Liver (tissue), 3 donors: Measurements from ENCODE around the gene KIR3DL3.
"Not testable (repeated sequence)": the region's sequence is repeated elsewhere in the genome, so short reads cannot be mapped to it uniquely, and the experiment has no call there.

Source experiments
- GABPA ChIP-seq, 2 donors: IDR thresholded peaks in 1 of 2; conservative IDR thresholded peaks in 1 of 2; 2 replicates each; pipeline ENCODE4 v1.6.1; 2016; ENCODE audit warnings: antibody characterized with exemption in 2 of 2, mild to moderate bottlenecking in 1 of 2, moderate library complexity in 1 of 2
- TF ChIP-seq, protein P1 (sequence below): fragments of 150-350 bp; IDR thresholded peaks from 2 replicates; pipeline ENCODE4 v1.5.1; 2017; ENCODE audit warnings: improper control_type of control experiment, low read depth, low read length; ENCODE audit not compliant: missing input control
- TF ChIP-seq, protein P2 (sequence below): IDR thresholded peaks from 2 replicates; pipeline ENCODE4 v1.6.1; 2016; ENCODE audit warnings: antibody characterized with exemption
- donor health status: healthy.
- donor health status: healthy.

DNA sequence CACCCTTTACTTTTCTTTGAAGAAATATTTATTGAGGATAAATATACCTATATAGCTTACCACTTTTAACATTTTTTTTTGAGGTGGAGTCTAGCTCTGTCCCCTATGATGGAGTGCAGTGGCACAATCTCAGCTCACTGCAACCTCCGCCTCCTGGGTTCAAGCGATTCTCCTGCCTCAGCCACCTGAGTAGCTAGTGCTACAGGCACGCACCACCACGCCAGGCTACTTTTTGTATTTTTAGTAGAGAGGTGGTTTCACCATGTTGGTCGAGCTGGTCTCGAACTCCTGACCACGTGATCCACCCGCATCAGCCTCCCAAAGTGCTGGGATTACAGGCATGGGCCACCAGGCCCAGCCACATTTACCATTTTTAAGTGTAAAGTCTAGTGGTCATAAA is 51.6 kb downstream of the KIR3DL3 start:
- not testable (repeated sequence) for TF ChIP-seq GABPA (IDR thresholded peaks at IDR 0.05 in 1 of 2, conservative IDR thresholded peaks at IDR 0.05 in 1 of 2)
- TF ChIP-seq, protein P1, sequence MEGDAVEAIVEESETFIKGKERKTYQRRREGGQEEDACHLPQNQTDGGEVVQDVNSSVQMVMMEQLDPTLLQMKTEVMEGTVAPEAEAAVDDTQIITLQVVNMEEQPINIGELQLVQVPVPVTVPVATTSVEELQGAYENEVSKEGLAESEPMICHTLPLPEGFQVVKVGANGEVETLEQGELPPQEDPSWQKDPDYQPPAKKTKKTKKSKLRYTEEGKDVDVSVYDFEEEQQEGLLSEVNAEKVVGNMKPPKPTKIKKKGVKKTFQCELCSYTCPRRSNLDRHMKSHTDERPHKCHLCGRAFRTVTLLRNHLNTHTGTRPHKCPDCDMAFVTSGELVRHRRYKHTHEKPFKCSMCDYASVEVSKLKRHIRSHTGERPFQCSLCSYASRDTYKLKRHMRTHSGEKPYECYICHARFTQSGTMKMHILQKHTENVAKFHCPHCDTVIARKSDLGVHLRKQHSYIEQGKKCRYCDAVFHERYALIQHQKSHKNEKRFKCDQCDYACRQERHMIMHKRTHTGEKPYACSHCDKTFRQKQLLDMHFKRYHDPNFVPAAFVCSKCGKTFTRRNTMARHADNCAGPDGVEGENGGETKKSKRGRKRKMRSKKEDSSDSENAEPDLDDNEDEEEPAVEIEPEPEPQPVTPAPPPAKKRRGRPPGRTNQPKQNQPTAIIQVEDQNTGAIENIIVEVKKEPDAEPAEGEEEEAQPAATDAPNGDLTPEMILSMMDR, result not testable (repeated sequence)
- TF ChIP-seq, protein P2, sequence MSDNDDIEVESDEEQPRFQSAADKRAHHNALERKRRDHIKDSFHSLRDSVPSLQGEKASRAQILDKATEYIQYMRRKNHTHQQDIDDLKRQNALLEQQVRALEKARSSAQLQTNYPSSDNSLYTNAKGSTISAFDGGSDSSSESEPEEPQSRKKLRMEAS, result not testable (repeated sequence)
